Small intestine (tissue), 16 donors: Measurements from ENCODE around the gene EDNRB. TPM values are rescaled to one million over a fixed set of nuclear protein-coding genes. Genes with fewer than 3 reads are reported as not detected.
A peak's percentile ranks its signal among the peaks of the same experiment; 100 is the strongest.
"Not testable (repeated sequence)": the region's sequence is repeated elsewhere in the genome, so short reads cannot be mapped to it uniquely, and the experiment has no call there.

Experiments
- DNase-seq, 2 donors: peaks; one replicate each; pipeline versions ENCODE4 v3.0.0 to v3.0.0-alpha.2; 2013
- FAIRE-seq: peaks from 2 replicates; lab custom pipeline; 2012; peaks lifted over from hg19 to GRCh38; lab: Jason Lieb, UNC
- H3K27ac ChIP-seq, 3 donors: one replicate each; pipeline ENCODE4 v1.5.1; 2013; ENCODE audit warnings: low read length in 2 of 3, mild to moderate bottlenecking in 2 of 3, control low read depth in 1 of 3, inconsistent platforms in 1 of 3, low read depth in 1 of 3, moderate library complexity in 1 of 3
- H3K27me3 ChIP-seq, 3 donors: one replicate each; pipeline ENCODE4 v1.6.1; 2013; ENCODE audit warnings: low read length in 3 of 3, inconsistent platforms in 1 of 3; ENCODE audit not compliant: control insufficient read depth in 3 of 3, insufficient read depth in 3 of 3
- H3K36me3 ChIP-seq, 3 donors: one replicate each; pipeline ENCODE4 v1.6.1; 2013; ENCODE audit warnings: low read length in 3 of 3, inconsistent platforms in 1 of 3, low read depth in 1 of 3, mild to moderate bottlenecking in 1 of 3, moderate library complexity in 1 of 3; ENCODE audit not compliant: control insufficient read depth in 3 of 3, insufficient read depth in 2 of 3
- H3K4me1 ChIP-seq, 3 donors: one replicate each; pipeline ENCODE4 v1.6.1; 2013; ENCODE audit warnings: low read length in 2 of 3, inconsistent platforms in 1 of 3, low read depth in 1 of 3, mild to moderate bottlenecking in 1 of 3, moderate library complexity in 1 of 3; ENCODE audit not compliant: control insufficient read depth in 3 of 3, insufficient read depth in 2 of 3
- H3K4me3 ChIP-seq, 3 donors: one replicate each; pipeline ENCODE4 v1.5.1; 2013; ENCODE audit warnings: low read length in 3 of 3, control low read depth in 1 of 3, inconsistent platforms in 1 of 3, low read depth in 1 of 3, mild to moderate bottlenecking in 1 of 3, moderate library complexity in 1 of 3
- H3K9me3 ChIP-seq, 2 donors: one replicate each; pipeline ENCODE4 v1.6.1; 2013; ENCODE audit warnings: low read depth in 1 of 2, low read length in 1 of 2; ENCODE audit not compliant: control insufficient read depth in 2 of 2, insufficient read depth in 1 of 2
- WGBS, 3 donors: extraction: QIAGEN DNeasy Blood & Tissue Kit; methylation state at CpG; one replicate each; pipeline ENCODE4 v1.1.7; 2013; 5-methylcytosine and 5-hydroxymethylcytosine counted together
- long read RNA-seq, 10 donors: transcript quantifications; one replicate each; lab custom pipeline, GENCODE V29; 2026
- polyA plus RNA-seq, 4 donors: library from polyadenylated mRNA; stranded (reverse) in 3 of 4; unstranded in 1 of 4; fragments of 200-250 nt in 3 of 4; fragments of 120-200 nt in 1 of 4; gene quantifications; one replicate each; pipeline versions ENCODE4 v1.2.1 to v1.2.3, GENCODE V29; 2013
- donor health status: healthy with polysubstance abuse.
- donor health status: control.
- donor health status: control.
- donor health status: Bipolar disorder and iron deficiency.
- donor health status: healthy.

Gene EDNRB
- 100 to 1,000 TPM in 1 of 4 donors, 1 to 10 TPM in 2, under 1 TPM in 1; 0.89 to 153 (median 5.2) TPM for polyA plus RNA-seq
- long read RNA-seq, donor 1, result 0 reads
- long read RNA-seq, donor 2, full-length matches to known transcripts, result 16 of 16 reads
- long read RNA-seq, donor 2, partial matches to known transcripts, result 0 of 16 reads
- long read RNA-seq, donor 2, other reads (novel, unspliced or antisense), result 0 of 16 reads
- long read RNA-seq, donor 3, full-length matches to known transcripts, result 40 of 45 reads
- long read RNA-seq, donor 3, partial matches to known transcripts, result 5 of 45 reads
- long read RNA-seq, donor 3, other reads (novel, unspliced or antisense), result 0 of 45 reads
- long read RNA-seq, donor 4, full-length matches to known transcripts, result 1 of 1 reads
- long read RNA-seq, donor 4, partial matches to known transcripts, result 0 of 1 reads
- long read RNA-seq, donor 4, other reads (novel, unspliced or antisense), result 0 of 1 reads
- long read RNA-seq, donor 5, full-length matches to known transcripts, result 9 of 9 reads
- long read RNA-seq, donor 5, partial matches to known transcripts, result 0 of 9 reads
- long read RNA-seq, donor 5, other reads (novel, unspliced or antisense), result 0 of 9 reads
- long read RNA-seq, donor 6, full-length matches to known transcripts, result 42 of 42 reads
- long read RNA-seq, donor 6, partial matches to known transcripts, result 0 of 42 reads
- long read RNA-seq, donor 6, other reads (novel, unspliced or antisense), result 0 of 42 reads
- long read RNA-seq, donor 7, result 0 reads
- long read RNA-seq, donor 8, full-length matches to known transcripts, result 3 of 3 reads
- long read RNA-seq, donor 8, partial matches to known transcripts, result 0 of 3 reads
- long read RNA-seq, donor 8, other reads (novel, unspliced or antisense), result 0 of 3 reads
- long read RNA-seq, donor 9, full-length matches to known transcripts, result 13 of 13 reads
- long read RNA-seq, donor 9, partial matches to known transcripts, result 0 of 13 reads
- long read RNA-seq, donor 9, other reads (novel, unspliced or antisense), result 0 of 13 reads
- long read RNA-seq, donor 10, full-length matches to known transcripts, result 34 of 34 reads
- long read RNA-seq, donor 10, partial matches to known transcripts, result 0 of 34 reads
- long read RNA-seq, donor 10, other reads (novel, unspliced or antisense), result 0 of 34 reads

- Histone ChIP-seq H3K27me3 (peaks cover 0 to 13% (median 4%) of the 10 kb centered on the region in 3 donors), H3K4me1 (no peaks in the 10 kb centered on the region), H3K36me3 (no peaks in the 10 kb centered on the region), H3K4me3 (peak within 1 kb of the TSS; percentile 1 to 74 (median 33)), H3K27ac (peak within 1 kb of the TSS in 2 of 3 donors; percentile 65 to 70), H3K9me3 (no peaks in the 10 kb centered on the region)
- peak in 1 of 2 donors; percentile 76 for DNase-seq
- no peak for FAIRE-seq
- 4 to 14% (median 14%) methylated on average over 56 to 60 of the region's 60 CpGs for WGBS, 3 donors
These were observed at the start of gene EDNRB for GRCh38 chr13:77918391-77919245. Gene EDNRB, minus strand, starts transcription at chr13:77918831. Its CDS starts 258 bp downstream, at chr13:77918573.

GRCh38 chr13:77966671-77967070 is 48.0 kb upstream of the EDNRB start:
- Histone ChIP-seq H3K27ac (no peak overlapping the region), H3K4me1 (no peaks in the 10 kb centered on the region), H3K4me3 (no peak overlapping the region), H3K27me3 (no peaks in the 10 kb centered on the region), H3K9me3 (peaks cover 0 to 6% of the 10 kb centered on the region in 2 donors), H3K36me3 (no peaks in the 10 kb centered on the region)
- DNase-seq (no peak), FAIRE-seq (no peak)
- 82 to 85% (median 84%) methylated on average over 2 of the region's 2 CpGs for WGBS, 3 donors

- no peak for DNase-seq
- Histone ChIP-seq H3K4me3 (no peak overlapping the region), H3K4me1 (no peaks in the 10 kb centered on the region), H3K27me3 (no peaks in the 10 kb centered on the region), H3K36me3 (no peaks in the 10 kb centered on the region), H3K9me3 (no peaks in the 10 kb centered on the region), H3K27ac (no peak overlapping the region)
- 39 to 69% (median 55%) methylated on average over 1 of the region's 1 CpG for WGBS, 3 donors
- FAIRE-seq, result no peak
These were observed 34.1 kb upstream of the EDNRB start for GRCh38 chr13:77952737-77953136.

GRCh38 chr13:77952276-77952675 is 33.6 kb upstream of the EDNRB start:
- FAIRE-seq (no peak), DNase-seq (no peak)
- Histone ChIP-seq H3K27me3 (no peaks in the 10 kb centered on the region), H3K9me3 (no peaks in the 10 kb centered on the region), H3K4me3 (no peak overlapping the region), H3K36me3 (no peaks in the 10 kb centered on the region), H3K27ac (no peak overlapping the region), H3K4me1 (no peaks in the 10 kb centered on the region)

GRCh38 chr13:77946522-77946921 is 27.9 kb upstream of the EDNRB start:
- Histone ChIP-seq H3K27me3 (no peaks in the 10 kb centered on the region), H3K36me3 (no peaks in the 10 kb centered on the region), H3K9me3 (no peaks in the 10 kb centered on the region), H3K27ac (no peak overlapping the region), H3K4me1 (no peaks in the 10 kb centered on the region), H3K4me3 (no peak overlapping the region)
- FAIRE-seq (no peak), DNase-seq (no peak)
- WGBS, 3 donors, result 19 to 47% (median 34%) methylated on average over 1 of the region's 1 CpG

- H3K4me3 ChIP-seq, DNase-seq, H3K27ac ChIP-seq, H3K4me1 ChIP-seq, FAIRE-seq, H3K27me3 ChIP-seq, H3K9me3 ChIP-seq, H3K36me3 ChIP-seq: not testable (repeated sequence)
- 80 to 92% (median 86%) methylated on average over 2 to 7 of the region's 7 CpGs for WGBS, 3 donors
These were observed 16.4 kb upstream of the EDNRB start for GRCh38 chr13:77935063-77935462.

GRCh38 chr13:77930430-77930829 is 11.8 kb upstream of the EDNRB start:
- no peak overlapping the region for H3K4me3 ChIP-seq
- no peaks in the 10 kb centered on the region for H3K36me3 ChIP-seq
- no peaks in the 10 kb centered on the region for H3K9me3 ChIP-seq
- DNase-seq, result no peak
- no peak overlapping the region for H3K27ac ChIP-seq
- no peaks in the 10 kb centered on the region for H3K27me3 ChIP-seq
- no peaks in the 10 kb centered on the region for H3K4me1 ChIP-seq
- no peak for FAIRE-seq
